Body of pancreas (tissue), 4 donors: ENCODE measurements around the gene NWD2.
"Not testable (repeated sequence)": the region's sequence is repeated elsewhere in the genome, so short reads cannot be mapped to it uniquely, and the experiment has no call there.

Experiments used
- POLR2A ChIP-seq, 3 donors: fragments of 450-650 bp; IDR thresholded peaks; one replicate each; pipeline ENCODE4 v1.6.1; 2016; ENCODE audit warnings: antibody characterized with exemption in 3 of 3, mild to moderate bottlenecking in 2 of 3
- TF ChIP-seq, protein P1 (sequence below), 7 experiments: fragments of 450-650 bp in 4 of 7; fragments of 200-600 bp in 3 of 7; sonication (generic) in 3 of 7; IDR thresholded peaks; one replicate each; pipeline ENCODE4 v1.5.1; 2016 to 2019; ENCODE audit warnings: antibody characterized with exemption in 7 of 7

GRCh38 chr4:37495353-37495752 lies 250.8 kb downstream of the NWD2 start:
- TF ChIP-seq, protein P1, sequence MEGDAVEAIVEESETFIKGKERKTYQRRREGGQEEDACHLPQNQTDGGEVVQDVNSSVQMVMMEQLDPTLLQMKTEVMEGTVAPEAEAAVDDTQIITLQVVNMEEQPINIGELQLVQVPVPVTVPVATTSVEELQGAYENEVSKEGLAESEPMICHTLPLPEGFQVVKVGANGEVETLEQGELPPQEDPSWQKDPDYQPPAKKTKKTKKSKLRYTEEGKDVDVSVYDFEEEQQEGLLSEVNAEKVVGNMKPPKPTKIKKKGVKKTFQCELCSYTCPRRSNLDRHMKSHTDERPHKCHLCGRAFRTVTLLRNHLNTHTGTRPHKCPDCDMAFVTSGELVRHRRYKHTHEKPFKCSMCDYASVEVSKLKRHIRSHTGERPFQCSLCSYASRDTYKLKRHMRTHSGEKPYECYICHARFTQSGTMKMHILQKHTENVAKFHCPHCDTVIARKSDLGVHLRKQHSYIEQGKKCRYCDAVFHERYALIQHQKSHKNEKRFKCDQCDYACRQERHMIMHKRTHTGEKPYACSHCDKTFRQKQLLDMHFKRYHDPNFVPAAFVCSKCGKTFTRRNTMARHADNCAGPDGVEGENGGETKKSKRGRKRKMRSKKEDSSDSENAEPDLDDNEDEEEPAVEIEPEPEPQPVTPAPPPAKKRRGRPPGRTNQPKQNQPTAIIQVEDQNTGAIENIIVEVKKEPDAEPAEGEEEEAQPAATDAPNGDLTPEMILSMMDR (IDR thresholded peaks at IDR 0.05) = not testable (repeated sequence)
- not testable (repeated sequence) for TF ChIP-seq POLR2A (IDR thresholded peaks at IDR 0.05)
